Measurements from ENCODE around the gene MYO7B. TPM values are rescaled to one million over a fixed set of nuclear protein-coding genes. Genes with fewer than 3 reads are reported as not detected.

The MYO7B gene
- total RNA-seq, 4 donors from 2014 or later: 0.21 to 0.48 (median 0.28) TPM

- H3K9me3 ChIP-seq: no peaks in the 10 kb centered on the region
- intact Hi-C loops (cut with DNase I; ENCODE audit: low total_unique reads): no loop called here
Observed at GRCh38 chr2:127605691-127606263, 70.3 kb downstream of the MYO7B start.

GRCh38 chr2:127606625-127607398, 71.3 kb downstream of the MYO7B start:
- Histone ChIP-seq H3K27me3 (no peaks in the 10 kb centered on the region), H3K4me1 (no peaks in the 10 kb centered on the region), H3K27ac (no peak overlapping the region), H3K4me3 (no peak overlapping the region), H3K9me3 (no peaks in the 10 kb centered on the region), H3K36me3 (no peaks in the 10 kb centered on the region)
- intact Hi-C loops (cut with DNase I; ENCODE audit: low total_unique reads): no loop called here
- TF ChIP-seq CTCF (IDR thresholded peaks at IDR 0.05) (no peak), POLR2A (IDR thresholded peaks at IDR 0.05) (no peak)
- no peak for DNase-seq

More at GRCh38 chr2:127605691-127606263, 70.3 kb downstream of the MYO7B start:
- TF ChIP-seq POLR2A (IDR thresholded peaks at IDR 0.05) (no peak), CTCF (IDR thresholded peaks at IDR 0.05) (no peak)
- no peak overlapping the region for H3K27ac ChIP-seq
- no peaks in the 10 kb centered on the region for H3K27me3 ChIP-seq
- H3K4me1 ChIP-seq: no peaks in the 10 kb centered on the region
- no peak for DNase-seq
- H3K36me3 ChIP-seq: no peaks in the 10 kb centered on the region
- no peak overlapping the region for H3K4me3 ChIP-seq

- H3K27ac ChIP-seq: no peak overlapping the region
- no peaks in the 10 kb centered on the region for H3K4me1 ChIP-seq
- H3K27me3 ChIP-seq: no peaks in the 10 kb centered on the region
- no peak for DNase-seq
- no peaks in the 10 kb centered on the region for H3K36me3 ChIP-seq
- H3K4me3 ChIP-seq: no peak overlapping the region
- TF ChIP-seq CTCF (IDR thresholded peaks at IDR 0.05) (no peak), POLR2A (IDR thresholded peaks at IDR 0.05) (no peak)
- intact Hi-C loops (cut with DNase I; ENCODE audit: low total_unique reads): no loop called here
- no peaks in the 10 kb centered on the region for H3K9me3 ChIP-seq
Observed at GRCh38 chr2:127607399-127607908, 72.0 kb downstream of the MYO7B start.

GRCh38 chr2:127608061-127609030, 72.9 kb downstream of the MYO7B start:
- H3K4me1 ChIP-seq: no peaks in the 10 kb centered on the region
- no peaks in the 10 kb centered on the region for H3K9me3 ChIP-seq
- H3K4me3 ChIP-seq: no peak overlapping the region
- no peak for DNase-seq
- TF ChIP-seq POLR2A (IDR thresholded peaks at IDR 0.05) (no peak), CTCF (IDR thresholded peaks at IDR 0.05) (no peak)
- no peaks in the 10 kb centered on the region for H3K27me3 ChIP-seq
- no peaks in the 10 kb centered on the region for H3K36me3 ChIP-seq
- intact Hi-C loops (cut with DNase I; ENCODE audit: low total_unique reads): no loop called here
- no peak overlapping the region for H3K27ac ChIP-seq

Data from uterus (tissue), 4 donors.